ENCODE results near the gene ZNRD2. TPM values are rescaled to one million over a fixed set of nuclear protein-coding genes. Genes with fewer than 3 reads are reported as not detected.

Gene ZNRD2
- total RNA-seq, 1 experiment from 2014 or later, result 70.9 TPM

GRCh38 chr11:65606876-65607613 is 36.8 kb downstream of the ZNRD2 start (continued):
- TF ChIP-seq MLX (CRISPR knock-in tag; IDR thresholded peaks at IDR 0.05) (peak; percentile 98), SMAD4 (CRISPR knock-in tag; IDR thresholded peaks at IDR 0.05) (0 out of 2 replicates have a peak, but pooled peaks have one; percentile 20), AFF4 (CRISPR knock-in tag; IDR thresholded peaks at IDR 0.05; ENCODE audit: borderline replicate concordance) (peak; percentile 93; the same call in 1 of the 2 replicates), ZSCAN18 (CRISPR knock-in tag; IDR thresholded peaks at IDR 0.05) (no peak), JAZF1 (CRISPR knock-in tag; IDR thresholded peaks at IDR 0.05) (no peak), E2F4 (CRISPR knock-in tag; IDR thresholded peaks at IDR 0.05; ENCODE audit: borderline replicate concordance, low read depth) (peak; percentile 94), JUN (CRISPR knock-in tag; IDR thresholded peaks at IDR 0.05) (peak; percentile 97), MXD4 (CRISPR knock-in tag; IDR thresholded peaks at IDR 0.05; ENCODE audit: borderline replicate concordance) (no peak), GTF2I (CRISPR knock-in tag; conservative IDR thresholded peaks at IDR 0.05) (no peak), ZNF317 (CRISPR knock-in tag; IDR thresholded peaks at IDR 0.05; ENCODE audit: borderline replicate concordance, low read depth) (peak; percentile 81), FOXK1 (CRISPR knock-in tag; IDR thresholded peaks at IDR 0.05) (peak; percentile 98), ZNF263 (CRISPR knock-in tag; IDR thresholded peaks at IDR 0.05; ENCODE audit: low read depth) (peak; percentile 87), ARID4B (CRISPR knock-in tag; IDR thresholded peaks at IDR 0.05; ENCODE audit: borderline replicate concordance) (peak; percentile 98), NFYB (CRISPR knock-in tag; conservative IDR thresholded peaks at IDR 0.05; ENCODE audit: low read depth) (peak; percentile 71), SMAD3 (CRISPR knock-in tag; IDR thresholded peaks at IDR 0.05; ENCODE audit: borderline replicate concordance) (peak; percentile 98), HMGA2 (CRISPR knock-in tag; IDR thresholded peaks at IDR 0.05) (no peak), MAX (CRISPR knock-in tag; IDR thresholded peaks at IDR 0.05) (peak; percentile 100), FOXP4 (CRISPR knock-in tag; IDR thresholded peaks at IDR 0.05) (peak; percentile 99), FOXJ3 (CRISPR knock-in tag; IDR thresholded peaks at IDR 0.05; ENCODE audit: borderline replicate concordance) (0 out of 2 replicates have a peak, but pooled peaks have one; percentile 40), ZNF425 (CRISPR knock-in tag; conservative IDR thresholded peaks at IDR 0.05) (no peak), CREM (CRISPR knock-in tag; IDR thresholded peaks at IDR 0.05) (peak; percentile 91)
